Gastrocnemius medialis (tissue), 4 donors: Measurements from ENCODE around the gene INPP4B. TPM values are rescaled to one million over a fixed set of nuclear protein-coding genes. Genes with fewer than 3 reads are reported as not detected.

ENCODE experiments used
- ATAC-seq, 2 donors: fragments of 150-250 bp; one replicate each; pipeline ENCODE4 v1.9.1; 2016
- DNase-seq, 2 donors: peaks; one replicate each; pipeline ENCODE4 v3.0.0-alpha.2; 2019
- H3K27ac ChIP-seq, 4 donors: fragments of 200-600 bp; sonication (generic); 1 replicate in 1 of 4; 2 replicates in 3 of 4; pipeline ENCODE4 v1.5.1; 2016 to 2018; ENCODE audit warnings: mild to moderate bottlenecking in 2 of 4, moderate library complexity in 1 of 4
- H3K27me3 ChIP-seq, 3 donors: fragments of 200-600 bp; sonication (generic) in 2 of 3; 1 replicate in 1 of 3; 2 replicates in 2 of 3; pipeline versions ENCODE4 v1.5.1 to v1.6.0; 2016 to 2019; ENCODE audit warnings: mild to moderate bottlenecking in 1 of 3, moderate library complexity in 1 of 3
- H3K36me3 ChIP-seq, 2 donors: fragments of 200-600 bp; sonication (generic) in 1 of 2; one replicate each; pipeline ENCODE4 v1.5.1; 2017 to 2018
- H3K4me1 ChIP-seq, 2 donors: fragments of 200-600 bp; sonication (generic) in 1 of 2; one replicate each; pipeline ENCODE4 v1.5.1; 2016 to 2017; ENCODE audit warnings: mild to moderate bottlenecking in 2 of 2
- H3K4me3 ChIP-seq, 4 donors: fragments of 200-600 bp; sonication (generic) in 3 of 4; 1 replicate in 1 of 4; 2 replicates in 3 of 4; pipeline ENCODE4 v1.5.1; 2016 to 2019; ENCODE audit warnings: mild to moderate bottlenecking in 2 of 4
- H3K9me3 ChIP-seq, 3 donors: fragments of 200-600 bp; sonication (generic) in 2 of 3; 1 replicate in 1 of 3; 2 replicates in 2 of 3; pipeline ENCODE4 v1.5.1; 2016 to 2019
- CTCF ChIP-seq, 5 experiments: fragments of 450-650 bp in 3 of 5; fragments of 200-600 bp in 2 of 5; sonication (generic) in 2 of 5; IDR thresholded peaks in 4 of 5; conservative IDR thresholded peaks in 1 of 5; 1 replicate in 4 of 5; 2 replicates in 1 of 5; pipeline ENCODE4 v1.5.1; 2016 to 2019; ENCODE audit warnings: antibody characterized with exemption in 5 of 5, mild to moderate bottlenecking in 3 of 5, moderate library complexity in 3 of 5
- POLR2A ChIP-seq, 2 donors: fragments of 450-650 bp; IDR thresholded peaks; one replicate each; pipeline ENCODE4 v1.6.1; 2017; ENCODE audit warnings: antibody characterized with exemption in 2 of 2, mild to moderate bottlenecking in 2 of 2, moderate library complexity in 2 of 2
- in situ Hi-C, 4 donors: fragments of 200-750 bp; cut with MboI; loops; one replicate each; pipeline versions ENCODE4 v1.15.0 to v1.8.0; 2017; ENCODE audit warnings: low sequenced_read_pairs in 4 of 4
- intact Hi-C: fragments of 100-400 bp; cut with DNase I; formaldehyde crosslinking; loops from one replicate; pipeline ENCODE4 v1.15.1; 2023; ENCODE audit warnings: low total_unique reads
- total RNA-seq, 4 donors: library from RNA; depleted of rRNA; stranded (reverse); fragments of >200 nt; gene quantifications; one replicate each; pipeline versions ENCODE4 v1.1.0 to v1.2.3, GENCODE V29; 2016

The INPP4B gene
- total RNA-seq, 4 donors from 2014 or later, result 7.5 to 23.6 (median 9.1) TPM

GRCh38 chr4:141999446-142000143, 846.5 kb downstream of the INPP4B start:
- TF ChIP-seq CTCF (IDR thresholded peaks at IDR 0.05 in 4 of 5, conservative IDR thresholded peaks at IDR 0.05 in 1 of 5) (no peak), POLR2A (IDR thresholded peaks at IDR 0.05) (no peak)
- no peaks in the 10 kb centered on the region for H3K9me3 ChIP-seq
- no peaks in the 10 kb centered on the region for H3K4me1 ChIP-seq
- in situ Hi-C loops (no loop called here), intact Hi-C loops (no loop called here)
- no peak for ATAC-seq
- no peaks in the 10 kb centered on the region for H3K36me3 ChIP-seq
- no peaks in the 10 kb centered on the region for H3K27me3 ChIP-seq
- no peak overlapping the region for H3K27ac ChIP-seq
- H3K4me3 ChIP-seq, result no peak overlapping the region
- DNase-seq, result no peak

- H3K27me3 ChIP-seq, result no peaks in the 10 kb centered on the region
- no peak overlapping the region for H3K27ac ChIP-seq
- no peak overlapping the region for H3K4me3 ChIP-seq
- TF ChIP-seq POLR2A (IDR thresholded peaks at IDR 0.05) (no peak), CTCF (IDR thresholded peaks at IDR 0.05 in 4 of 5, conservative IDR thresholded peaks at IDR 0.05 in 1 of 5) (no peak)
- no peaks in the 10 kb centered on the region for H3K36me3 ChIP-seq
- no peak for DNase-seq
- H3K4me1 ChIP-seq, result no peaks in the 10 kb centered on the region
- intact Hi-C loops (no loop called here), in situ Hi-C loops (no loop called here)
- no peak for ATAC-seq
- no peaks in the 10 kb centered on the region for H3K9me3 ChIP-seq
Measured at GRCh38 chr4:141995056-141995455, 851.0 kb downstream of the INPP4B start.

- in situ Hi-C loops (no loop called here), intact Hi-C loops (no loop called here)
- ATAC-seq (no peak), DNase-seq (no peak)
- H3K27ac ChIP-seq, result no peak overlapping the region
- TF ChIP-seq CTCF (IDR thresholded peaks at IDR 0.05 in 4 of 5, conservative IDR thresholded peaks at IDR 0.05 in 1 of 5) (no peak), POLR2A (IDR thresholded peaks at IDR 0.05) (no peak)
- no peaks in the 10 kb centered on the region for H3K36me3 ChIP-seq
- H3K9me3 ChIP-seq, result no peaks in the 10 kb centered on the region
- H3K4me3 ChIP-seq, result no peak overlapping the region
- no peaks in the 10 kb centered on the region for H3K27me3 ChIP-seq
- no peaks in the 10 kb centered on the region for H3K4me1 ChIP-seq
Measured at GRCh38 chr4:141977433-141977832, 868.7 kb downstream of the INPP4B start.
